ENCODE data around the gene PER1.

Gene PER1

GRCh38 chr17:8143581-8144400 lies 8.4 kb downstream of the PER1 start:
- H3K27ac ChIP-seq (ENCODE audit: low read length, poor library complexity, severe bottlenecking): no peak overlapping the region
- DNase-seq: no peak
- WGBS: 94% methylated on average over 22 of the region's 22 CpGs

GRCh38 chr17:8142887-8143580 lies 9.2 kb downstream of the PER1 start:
- DNase-seq: no peak
- Histone ChIP-seq H3K9ac (ENCODE audit: low read length) (no peak overlapping the region), H3K27ac (ENCODE audit: low read length, poor library complexity, severe bottlenecking) (no peak overlapping the region), H2BK120ac (ENCODE audit: low read depth, low read length) (no peak overlapping the region), H3K4me2 (ENCODE audit: low read length, poor library complexity, severe bottlenecking) (no peak overlapping the region), H3K4me1 (ENCODE audit: control insufficient read depth, insufficient read depth, low read depth, low read length) (peaks cover 3% of the 10 kb centered on the region), H3K18ac (ENCODE audit: low read depth in 1 of 2, low read length in 2 of 2) (no peak overlapping the region), H2AK5ac (ENCODE audit: low read length, severe bottlenecking) (no peak overlapping the region), H2BK5ac (ENCODE audit: low read depth, low read length, poor library complexity, severe bottlenecking) (no peak overlapping the region), H4K91ac (ENCODE audit: low read length) (no peak overlapping the region), H2BK15ac (ENCODE audit: low read depth, poor library complexity, severe bottlenecking) (no peak overlapping the region), H3K27me3 (ENCODE audit: control insufficient read depth in 1 of 2, insufficient read depth in 1 of 2, low read length in 2 of 2) (no peaks in the 10 kb centered on the region), H3K79me1 (replicated peaks; ENCODE audit: low read length, poor library complexity, severe bottlenecking) (peaks cover 16% of the 10 kb centered on the region), H4K8ac (ENCODE audit: low read length) (no peak overlapping the region), H3K4me3 (ENCODE audit: insufficient read depth in 1 of 2, low read depth in 1 of 2, low read length in 2 of 2) (no peak overlapping the region), H3K9me3 (ENCODE audit: control insufficient read depth, low read length) (no peaks in the 10 kb centered on the region), H3K36me3 (ENCODE audit: control insufficient read depth in 1 of 2, insufficient read depth in 2 of 2, low read depth in 1 of 2, low read length in 2 of 2) (peaks cover 72 to 82% of the 10 kb centered on the region in 2 experiments), H3K4ac (ENCODE audit: low read depth in 1 of 2, low read length in 2 of 2) (no peak overlapping the region), H3K23ac (ENCODE audit: low read length in 2 of 2) (no peak overlapping the region), H2AFZ (ENCODE audit: low read depth, low read length) (no peak overlapping the region), H3K14ac (ENCODE audit: low read length in 2 of 2) (no peak overlapping the region), H2BK12ac (ENCODE audit: low read length in 2 of 2) (no peak overlapping the region)
- 95% methylated on average over 14 of the region's 15 CpGs for WGBS

More at GRCh38 chr17:8143581-8144400, 8.4 kb downstream of the PER1 start:
- Histone ChIP-seq H4K8ac (ENCODE audit: low read length) (no peak overlapping the region), H3K79me1 (replicated peaks; ENCODE audit: low read length, poor library complexity, severe bottlenecking) (peaks cover 22% of the 10 kb centered on the region), H3K18ac (ENCODE audit: low read depth in 1 of 2, low read length in 2 of 2) (no peak overlapping the region), H3K4me3 (ENCODE audit: insufficient read depth in 1 of 2, low read depth in 1 of 2, low read length in 2 of 2) (no peak overlapping the region), H3K9ac (ENCODE audit: low read length) (no peak overlapping the region), H2BK5ac (ENCODE audit: low read depth, low read length, poor library complexity, severe bottlenecking) (no peak overlapping the region), H3K14ac (ENCODE audit: low read length in 2 of 2) (no peak overlapping the region), H2BK15ac (ENCODE audit: low read depth, poor library complexity, severe bottlenecking) (no peak overlapping the region), H3K9me3 (ENCODE audit: control insufficient read depth, low read length) (no peaks in the 10 kb centered on the region), H2BK120ac (ENCODE audit: low read depth, low read length) (no peak overlapping the region), H3K23ac (ENCODE audit: low read length in 2 of 2) (no peak overlapping the region), H3K4me1 (ENCODE audit: control insufficient read depth, insufficient read depth, low read depth, low read length) (peaks cover 2% of the 10 kb centered on the region), H2AK5ac (ENCODE audit: low read length, severe bottlenecking) (no peak overlapping the region), H3K27me3 (ENCODE audit: control insufficient read depth in 1 of 2, insufficient read depth in 1 of 2, low read length in 2 of 2) (no peaks in the 10 kb centered on the region), H2BK12ac (ENCODE audit: low read length in 2 of 2) (no peak overlapping the region), H3K4ac (ENCODE audit: low read depth in 1 of 2, low read length in 2 of 2) (no peak overlapping the region), H3K36me3 (ENCODE audit: control insufficient read depth in 1 of 2, insufficient read depth in 2 of 2, low read depth in 1 of 2, low read length in 2 of 2) (peaks cover 79 to 89% of the 10 kb centered on the region in 2 experiments), H2AFZ (ENCODE audit: low read depth, low read length) (no peak overlapping the region), H3K4me2 (ENCODE audit: low read length, poor library complexity, severe bottlenecking) (no peak overlapping the region), H4K91ac (ENCODE audit: low read length) (no peak overlapping the region)

- DNase-seq: no peak
- no peak overlapping the region for H2BK120ac ChIP-seq (ENCODE audit: low read depth, low read length)
- H3K4me2 ChIP-seq (ENCODE audit: low read length, poor library complexity, severe bottlenecking): no peak overlapping the region
- peaks cover 10% of the 10 kb centered on the region for H3K79me1 ChIP-seq (replicated peaks; ENCODE audit: low read length, poor library complexity, severe bottlenecking)
- no peak overlapping the region for H3K27ac ChIP-seq (ENCODE audit: low read length, poor library complexity, severe bottlenecking)
- peaks cover 65 to 75% of the 10 kb centered on the region in 2 experiments for H3K36me3 ChIP-seq (ENCODE audit: control insufficient read depth in 1 of 2, insufficient read depth in 2 of 2, low read depth in 1 of 2, low read length in 2 of 2)
- no peak overlapping the region for H3K14ac ChIP-seq (ENCODE audit: low read length in 2 of 2)
- no peak overlapping the region for H3K4me3 ChIP-seq (ENCODE audit: insufficient read depth in 1 of 2, low read depth in 1 of 2, low read length in 2 of 2)
- no peak overlapping the region for H3K18ac ChIP-seq (ENCODE audit: low read depth in 1 of 2, low read length in 2 of 2)
- peaks cover 5% of the 10 kb centered on the region for H3K4me1 ChIP-seq (ENCODE audit: control insufficient read depth, insufficient read depth, low read depth, low read length)
- no peak overlapping the region for H2BK5ac ChIP-seq (ENCODE audit: low read depth, low read length, poor library complexity, severe bottlenecking)
- H3K9me3 ChIP-seq (ENCODE audit: control insufficient read depth, low read length): no peaks in the 10 kb centered on the region
- no peak overlapping the region for H3K4ac ChIP-seq (ENCODE audit: low read depth in 1 of 2, low read length in 2 of 2)
- no peak overlapping the region for H2AK5ac ChIP-seq (ENCODE audit: low read length, severe bottlenecking)
- H4K8ac ChIP-seq (ENCODE audit: low read length): no peak overlapping the region
- H3K9ac ChIP-seq (ENCODE audit: low read length): no peak overlapping the region
- no peak overlapping the region for H3K23ac ChIP-seq (ENCODE audit: low read length in 2 of 2)
- no peak overlapping the region for H4K91ac ChIP-seq (ENCODE audit: low read length)
- WGBS: 95% methylated on average over 23 of the region's 23 CpGs
- H2AFZ ChIP-seq (ENCODE audit: low read depth, low read length): no peak overlapping the region
- no peaks in the 10 kb centered on the region for H3K27me3 ChIP-seq (ENCODE audit: control insufficient read depth in 1 of 2, insufficient read depth in 1 of 2, low read length in 2 of 2)
- peak overlapping the region; percentile 49 for H2BK15ac ChIP-seq (ENCODE audit: low read depth, poor library complexity, severe bottlenecking)
- H2BK12ac ChIP-seq (ENCODE audit: low read length in 2 of 2): no peak overlapping the region
These were observed 9.9 kb downstream of the PER1 start for GRCh38 chr17:8142158-8142886.

- Histone ChIP-seq H4K91ac (ENCODE audit: low read length) (no peak overlapping the region), H2AK5ac (ENCODE audit: low read length, severe bottlenecking) (no peak overlapping the region), H3K4me1 (ENCODE audit: control insufficient read depth, insufficient read depth, low read depth, low read length) (peaks cover 5% of the 10 kb centered on the region), H3K9me3 (ENCODE audit: control insufficient read depth, low read length) (no peaks in the 10 kb centered on the region), H3K23ac (ENCODE audit: low read length in 2 of 2) (no peak overlapping the region), H3K79me1 (replicated peaks; ENCODE audit: low read length, poor library complexity, severe bottlenecking) (peaks cover 7% of the 10 kb centered on the region), H2BK120ac (ENCODE audit: low read depth, low read length) (no peak overlapping the region), H3K4ac (ENCODE audit: low read depth in 1 of 2, low read length in 2 of 2) (no peak overlapping the region), H3K36me3 (ENCODE audit: control insufficient read depth in 1 of 2, insufficient read depth in 2 of 2, low read depth in 1 of 2, low read length in 2 of 2) (peaks cover 59 to 69% of the 10 kb centered on the region in 2 experiments), H2BK5ac (ENCODE audit: low read depth, low read length, poor library complexity, severe bottlenecking) (no peak overlapping the region), H3K14ac (ENCODE audit: low read length in 2 of 2) (no peak overlapping the region), H3K4me2 (ENCODE audit: low read length, poor library complexity, severe bottlenecking) (no peak overlapping the region), H3K27me3 (ENCODE audit: control insufficient read depth in 1 of 2, insufficient read depth in 1 of 2, low read length in 2 of 2) (no peaks in the 10 kb centered on the region), H2BK15ac (ENCODE audit: low read depth, poor library complexity, severe bottlenecking) (no peak overlapping the region), H2BK12ac (ENCODE audit: low read length in 2 of 2) (no peak overlapping the region), H3K9ac (ENCODE audit: low read length) (no peak overlapping the region), H3K4me3 (ENCODE audit: insufficient read depth in 1 of 2, low read depth in 1 of 2, low read length in 2 of 2) (no peak overlapping the region), H4K8ac (ENCODE audit: low read length) (no peak overlapping the region), H3K18ac (ENCODE audit: low read depth in 1 of 2, low read length in 2 of 2) (no peak overlapping the region), H3K27ac (ENCODE audit: low read length, poor library complexity, severe bottlenecking) (no peak overlapping the region), H2AFZ (ENCODE audit: low read depth, low read length) (no peak overlapping the region)
- no peak for DNase-seq
- 96% methylated on average over 11 of the region's 11 CpGs for WGBS
These were observed 10.5 kb downstream of the PER1 start for GRCh38 chr17:8141741-8142140.
